ENCODE results near the gene PRDM9. TPM values are rescaled to one million over a fixed set of nuclear protein-coding genes. Genes with fewer than 3 reads are reported as not detected.

The PRDM9 gene
- not detected in 2 replicates for polyA plus RNA-seq (2012; rRNA removed)
- polyA plus RNA-seq (2012; cell fraction: cytosol; rRNA removed), result not detected in 2 replicates
- not detected in 2 replicates for polyA plus RNA-seq (2012; cell fraction: nucleus; rRNA removed)

- Histone ChIP-seq H3K36me3 (replicated peaks in 1 of 2; ENCODE audit: control insufficient read depth in 1 of 2, insufficient read depth in 2 of 2, low read length in 1 of 2) (no peaks in the 10 kb centered on the region), H3K4me3 (ENCODE audit: low read depth in 2 of 2, low read length in 1 of 2) (peak within 1 kb of the TSS; percentile 35 to 77)
Measured at GRCh38 chr5:23507278-23507685, at the start of gene PRDM9. PRDM9 (plus strand) TSS chr5:23507609; CDS start chr5:23509034, 1,425 bp downstream.

GRCh38 chr5:23457780-23458179 lies 49.6 kb upstream of the PRDM9 start:
- WGBS (ENCODE audit: low lambda C conversion rate), result 4% methylated on average over 3 of the region's 3 CpGs
- Histone ChIP-seq H3K4me2 (no peak overlapping the region), H3K36me3 (replicated peaks in 1 of 2; ENCODE audit: control insufficient read depth in 1 of 2, insufficient read depth in 2 of 2, low read length in 1 of 2) (no peaks in the 10 kb centered on the region), H3K27ac (ENCODE audit: low read depth in 2 of 2, low read length in 1 of 2) (no peak overlapping the region), H3K79me2 (ENCODE audit: insufficient read depth) (no peaks in the 10 kb centered on the region), H3K4me1 (ENCODE audit: control insufficient read depth in 1 of 2, insufficient read depth in 2 of 2, low read depth in 1 of 2, low read length in 1 of 2) (no peaks in the 10 kb centered on the region), H3K27me3 (ENCODE audit: insufficient read depth) (no peaks in the 10 kb centered on the region), H2AFZ (ENCODE audit: low read depth) (no peak overlapping the region), H3K9ac (no peak overlapping the region), H4K20me1 (ENCODE audit: insufficient read depth) (no peaks in the 10 kb centered on the region), H3K9me3 (no peaks in the 10 kb centered on the region), H3K9me2 (no peaks in the 10 kb centered on the region), H3F3A (replicated peaks; ENCODE audit: insufficient read depth) (no peaks in the 10 kb centered on the region), H3K4me3 (ENCODE audit: low read depth in 2 of 2, low read length in 1 of 2) (no peak overlapping the region)
- TF ChIP-seq IRF3 (IDR thresholded peaks at IDR 0.05; ENCODE audit: low read depth, low read length) (no peak), TAF1 (IDR thresholded peaks at IDR 0.05; ENCODE audit: borderline replicate concordance, low read depth, low read length) (no peak), FOSL2 (IDR thresholded peaks at IDR 0.05; ENCODE audit: borderline replicate concordance, low read depth) (no peak), ELF1 (IDR thresholded peaks at IDR 0.05) (no peak), EP300 (IDR thresholded peaks at IDR 0.05; ENCODE audit: borderline replicate concordance in 1 of 2, low read depth in 1 of 2, low read length in 1 of 2) (no peak), TCF12 (IDR thresholded peaks at IDR 0.05) (no peak), USF1 (IDR thresholded peaks at IDR 0.05; ENCODE audit: borderline replicate concordance, low read depth) (no peak), FOXM1 (IDR thresholded peaks at IDR 0.05; ENCODE audit: low read depth) (no peak)
- ChIA-PET CTCF (no interaction called here), POLR2A (no interaction called here)
- no peak for DNase-seq

More at GRCh38 chr5:23507278-23507685, at the start of gene PRDM9:
- H3K9me2 ChIP-seq, result no peaks in the 10 kb centered on the region
- H3K79me2 ChIP-seq (ENCODE audit: insufficient read depth), result no peaks in the 10 kb centered on the region
- no peak within 1 kb of the TSS for H3K27ac ChIP-seq (ENCODE audit: low read depth in 2 of 2, low read length in 1 of 2)
- H3K4me2 ChIP-seq, result peak within 1 kb of the TSS; percentile 76
- CTCF ChIA-PET, result no interaction called here
- H2AFZ ChIP-seq (ENCODE audit: low read depth), result peak within 1 kb of the TSS; percentile 95
- DNase-seq, result peak; percentile 68
- H3K9ac ChIP-seq, result peak within 1 kb of the TSS; percentile 43
- H3K27me3 ChIP-seq (ENCODE audit: insufficient read depth), result peaks cover 7% of the 10 kb centered on the region; the same call in 1 of the 2 replicates
- H3F3A ChIP-seq (replicated peaks; ENCODE audit: insufficient read depth), result no peaks in the 10 kb centered on the region
- H3K9me3 ChIP-seq, result no peaks in the 10 kb centered on the region
- H4K20me1 ChIP-seq (ENCODE audit: insufficient read depth), result no peaks in the 10 kb centered on the region
- POLR2A ChIA-PET, result no interaction called here
- 8% methylated on average over 9 of the region's 27 CpGs for WGBS (ENCODE audit: low lambda C conversion rate)
- TF ChIP-seq NRF1 (IDR thresholded peaks at IDR 0.05; ENCODE audit: low read depth, low read length) (peak; percentile 42; the same call in 1 of the 2 replicates), JUND (IDR thresholded peaks at IDR 0.05) (no peak), PBX3 (IDR thresholded peaks at IDR 0.05) (peak; percentile 98), CTCF (IDR thresholded peaks at IDR 0.05) (no peak), CHD2 (IDR thresholded peaks at IDR 0.05; ENCODE audit: low read length, partially characterized antibody) (no peak)
- H3K4me1 ChIP-seq (ENCODE audit: control insufficient read depth in 1 of 2, insufficient read depth in 2 of 2, low read depth in 1 of 2, low read length in 1 of 2), result no peaks in the 10 kb centered on the region; a peak in 1 of 4 replicates

All from SK-N-SH (cell line).